OCI-LY3 (cell line): ENCODE data around the gene KBTBD13.

ENCODE experiments used
- EZH2phosphoT487 ChIP-seq: fragments of 200-600 bp; shearing (Covaris generic); IDR thresholded peaks from 2 replicates; pipeline ENCODE4 v1.6.1; 2018; ENCODE audit warnings: antibody characterized with exemption, mixed run types, low read depth
- TF ChIP-seq, protein P1 (sequence below): fragments of 200-600, 300-600 bp; sonication (generic); IDR thresholded peaks from 2 replicates; pipeline ENCODE4 v1.5.1; 2014; ENCODE audit warnings: antibody characterized with exemption, low read length, low read depth

DNA sequence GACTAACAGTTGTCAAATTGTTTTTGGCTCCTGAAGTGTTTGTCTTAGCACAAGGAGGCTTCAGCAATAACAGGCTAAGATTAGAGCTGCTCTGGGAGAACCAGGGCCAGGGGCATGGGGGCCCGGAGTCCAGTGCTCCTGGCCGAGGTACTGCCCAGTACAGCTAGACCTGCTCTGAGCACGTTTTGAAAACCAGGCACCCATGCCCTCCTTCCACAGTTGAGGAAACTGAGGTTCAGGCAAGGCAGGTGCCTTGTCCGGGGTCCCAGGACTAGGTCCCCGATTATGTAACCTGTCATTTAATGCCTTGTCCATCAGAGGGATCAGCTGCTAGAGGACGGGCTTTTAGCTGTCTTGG, 19.2 kb downstream of the KBTBD13 start:
- TF ChIP-seq, protein P1, sequence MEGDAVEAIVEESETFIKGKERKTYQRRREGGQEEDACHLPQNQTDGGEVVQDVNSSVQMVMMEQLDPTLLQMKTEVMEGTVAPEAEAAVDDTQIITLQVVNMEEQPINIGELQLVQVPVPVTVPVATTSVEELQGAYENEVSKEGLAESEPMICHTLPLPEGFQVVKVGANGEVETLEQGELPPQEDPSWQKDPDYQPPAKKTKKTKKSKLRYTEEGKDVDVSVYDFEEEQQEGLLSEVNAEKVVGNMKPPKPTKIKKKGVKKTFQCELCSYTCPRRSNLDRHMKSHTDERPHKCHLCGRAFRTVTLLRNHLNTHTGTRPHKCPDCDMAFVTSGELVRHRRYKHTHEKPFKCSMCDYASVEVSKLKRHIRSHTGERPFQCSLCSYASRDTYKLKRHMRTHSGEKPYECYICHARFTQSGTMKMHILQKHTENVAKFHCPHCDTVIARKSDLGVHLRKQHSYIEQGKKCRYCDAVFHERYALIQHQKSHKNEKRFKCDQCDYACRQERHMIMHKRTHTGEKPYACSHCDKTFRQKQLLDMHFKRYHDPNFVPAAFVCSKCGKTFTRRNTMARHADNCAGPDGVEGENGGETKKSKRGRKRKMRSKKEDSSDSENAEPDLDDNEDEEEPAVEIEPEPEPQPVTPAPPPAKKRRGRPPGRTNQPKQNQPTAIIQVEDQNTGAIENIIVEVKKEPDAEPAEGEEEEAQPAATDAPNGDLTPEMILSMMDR = no peak
- TF ChIP-seq EZH2phosphoT487 = no peak
